GM23338 (cell line): ENCODE results near the gene GGT5. TPM values are rescaled to one million over a fixed set of nuclear protein-coding genes. Genes with fewer than 3 reads are reported as not detected.

ENCODE experiments used
- ATAC-seq: fragments of 200-7000 bp; cut with Tn5 transposase; 3 replicates; pipeline ENCODE4 v1.9.1; 2020
- DNase-seq: peaks from one replicate; pipeline ENCODE4 v3.0.0-alpha.2; 2015; ENCODE audit warnings: low spot score
- H2AFZ ChIP-seq: fragments of 200-600 bp; sonication (generic); 2 replicates; pipeline ENCODE4 v1.8.0; 2016; ENCODE audit warnings: antibody characterized with exemption, mild to moderate bottlenecking, moderate library complexity
- H3F3A ChIP-seq: fragments of 200-600 bp; sonication (generic); replicated peaks from 2 replicates; pipeline ENCODE4 v1.8.0; 2017; ENCODE audit warnings: antibody characterized with exemption, mixed run types, low read depth
- H3K27ac ChIP-seq: fragments of 200-600 bp; sonication (generic); 2 replicates; pipeline ENCODE4 v1.6.1; 2016; ENCODE audit warnings: low read depth
- H3K27me3 ChIP-seq: fragments of 200-600 bp; sonication (generic); 2 replicates; pipeline ENCODE4 v1.8.0; 2016; ENCODE audit warnings: mild to moderate bottlenecking, mixed run types, moderate library complexity; ENCODE audit not compliant: insufficient read depth
- H3K36me3 ChIP-seq: fragments of 200-600 bp; sonication (generic); 2 replicates; pipeline ENCODE4 v1.8.0; 2016; ENCODE audit warnings: mild to moderate bottlenecking; ENCODE audit not compliant: insufficient read depth
- H3K4me1 ChIP-seq: fragments of 200-600 bp; sonication (generic); 2 replicates; pipeline ENCODE4 v1.8.0; 2016; ENCODE audit warnings: mild to moderate bottlenecking, moderate library complexity; ENCODE audit not compliant: insufficient read depth
- H3K4me2 ChIP-seq: fragments of 200-600 bp; sonication (generic); 2 replicates; pipeline ENCODE4 v1.7.1; 2017; ENCODE audit warnings: mixed run types
- H3K4me3 ChIP-seq: fragments of 200-600 bp; sonication (generic); 2 replicates; pipeline ENCODE4 v1.6.1; 2016; ENCODE audit warnings: mixed run types
- H3K79me2 ChIP-seq: fragments of 200-600 bp; sonication (generic); replicated peaks from 2 replicates; pipeline ENCODE4 v1.8.0; 2017; ENCODE audit warnings: mild to moderate bottlenecking; ENCODE audit not compliant: insufficient read depth
- H3K9me2 ChIP-seq: fragments of 200-600 bp; sonication (generic); 2 replicates; pipeline ENCODE4 v1.8.0; 2017; ENCODE audit not compliant: insufficient read depth
- H4K20me1 ChIP-seq: fragments of 200-600 bp; sonication (generic); replicated peaks from 2 replicates; pipeline ENCODE4 v1.8.0; 2017; ENCODE audit warnings: mild to moderate bottlenecking; ENCODE audit not compliant: insufficient read depth
- H3K27ac Mint-ChIP-seq: 2 replicates; pipeline ENCODE4 v1.8.0; 2020; ENCODE audit warnings: inconsistent platforms, mild to moderate bottlenecking, moderate library complexity, mixed read lengths
- H3K27me3 Mint-ChIP-seq: 3 replicates; pipeline ENCODE4 v1.8.0; 2022; ENCODE audit warnings: low read depth, mild to moderate bottlenecking, moderate library complexity, mixed read lengths, inconsistent platforms; ENCODE audit not compliant: insufficient read depth, poor library complexity
- H3K36me3 Mint-ChIP-seq: 3 replicates; pipeline ENCODE4 v1.8.0; 2021; ENCODE audit warnings: low read depth, mild to moderate bottlenecking, inconsistent platforms, moderate library complexity, mixed read lengths
- H3K4me1 Mint-ChIP-seq: 3 replicates; pipeline ENCODE4 v1.8.0; 2020; ENCODE audit warnings: mild to moderate bottlenecking, inconsistent platforms, mixed read lengths
- H3K4me3 Mint-ChIP-seq: 3 replicates; pipeline ENCODE4 v1.8.0; 2021; ENCODE audit warnings: moderate library complexity, mild to moderate bottlenecking, inconsistent platforms, mixed read lengths
- H3K9me3 Mint-ChIP-seq: 3 replicates; pipeline ENCODE4 v1.8.0; 2020; ENCODE audit warnings: moderate library complexity, mild to moderate bottlenecking, inconsistent platforms, mixed read lengths
- CREB1 ChIP-seq: fragments of 250-450 bp; sonication (Bioruptor Pico); IDR thresholded peaks from 2 replicates; pipeline ENCODE4 v1.5.0; 2020; ENCODE audit warnings: low read depth, mild to moderate bottlenecking, moderate library complexity
- EZH2 ChIP-seq: fragments of 200-600 bp; sonication (generic); IDR thresholded peaks from one replicate; pipeline ENCODE4 v1.8.0; 2017; ENCODE audit warnings: antibody characterized with exemption, mild to moderate bottlenecking, low read depth; ENCODE audit not compliant: unreplicated experiment
- EZH2phosphoT487 ChIP-seq: fragments of 200-600 bp; sonication (generic); IDR thresholded peaks from one replicate; pipeline ENCODE4 v1.8.1; 2018; ENCODE audit warnings: antibody characterized with exemption; ENCODE audit not compliant: unreplicated experiment
- JUNB ChIP-seq: IDR thresholded peaks from one replicate; pipeline ENCODE4 v1.6.1; 2016; ENCODE audit warnings: antibody characterized with exemption; ENCODE audit not compliant: unreplicated experiment
- NANOG ChIP-seq: IDR thresholded peaks from 2 replicates; pipeline ENCODE4 v1.6.1; 2016; ENCODE audit warnings: antibody characterized with exemption, borderline replicate concordance
- POLR2AphosphoS5 ChIP-seq: IDR thresholded peaks from 2 replicates; pipeline ENCODE4 v1.6.1; 2016; ENCODE audit warnings: antibody characterized with exemption, low read depth
- STAT1 ChIP-seq: IDR thresholded peaks from one replicate; pipeline ENCODE4 v1.6.1; 2016; ENCODE audit warnings: antibody characterized with exemption; ENCODE audit not compliant: unreplicated experiment
- ZNF114 ChIP-seq: fragments of 250-450 bp; sonication (Bioruptor Pico); IDR thresholded peaks from 2 replicates; pipeline ENCODE4 v1.5.0; 2020; ENCODE audit warnings: mild to moderate bottlenecking, moderate library complexity
- ZNF331 ChIP-seq: fragments of 250-450 bp; sonication (Bioruptor Pico); IDR thresholded peaks from 2 replicates; pipeline ENCODE4 v1.5.0; 2020; ENCODE audit warnings: low read depth, mild to moderate bottlenecking, moderate library complexity
- polyA plus RNA-seq: library from polyadenylated mRNA; unstranded; fragments of >200 nt; fragmentation: Nextera tagmentation; extraction: Ambion mirVana; gene quantifications from 2 replicates; pipeline ENCODE4 v1.2.1, GENCODE V29; 2016
- total RNA-seq: library from RNA; depleted of rRNA; stranded (reverse); fragments of >200 nt; shearing (Covaris generic); gene quantifications from 2 replicates; pipeline ENCODE4 v1.2.3, GENCODE V29; 2014
- TF ChIP-seq, protein P1 (sequence below): fragments of 250-450 bp; sonication (Bioruptor Pico); IDR thresholded peaks from 2 replicates; pipeline ENCODE4 v1.5.0; 2020; ENCODE audit warnings: mild to moderate bottlenecking, moderate library complexity
- TF ChIP-seq, protein P2 (sequence below), 2 experiments: fragments of 200-600 bp in 1 of 2; sonication (generic) in 1 of 2; conservative IDR thresholded peaks; 2 replicates each; pipeline versions ENCODE4 v1.5.1 to v1.6.1; 2016 to 2017; ENCODE audit warnings: antibody characterized with exemption in 2 of 2, low read depth in 2 of 2, mild to moderate bottlenecking in 2 of 2, moderate library complexity in 1 of 2
- TF ChIP-seq, protein P3 (sequence below): IDR thresholded peaks from 2 replicates; pipeline ENCODE4 v1.6.1; 2016; ENCODE audit warnings: antibody characterized with exemption
- TF ChIP-seq, protein P4 (sequence below): IDR thresholded peaks from one replicate; pipeline ENCODE4 v1.6.1; 2018; ENCODE audit warnings: antibody characterized with exemption; ENCODE audit not compliant: unreplicated experiment

The GGT5 gene
- total and polyA plus RNA-seq, 2 experiments from 2014 or later, result not detected

DNA sequence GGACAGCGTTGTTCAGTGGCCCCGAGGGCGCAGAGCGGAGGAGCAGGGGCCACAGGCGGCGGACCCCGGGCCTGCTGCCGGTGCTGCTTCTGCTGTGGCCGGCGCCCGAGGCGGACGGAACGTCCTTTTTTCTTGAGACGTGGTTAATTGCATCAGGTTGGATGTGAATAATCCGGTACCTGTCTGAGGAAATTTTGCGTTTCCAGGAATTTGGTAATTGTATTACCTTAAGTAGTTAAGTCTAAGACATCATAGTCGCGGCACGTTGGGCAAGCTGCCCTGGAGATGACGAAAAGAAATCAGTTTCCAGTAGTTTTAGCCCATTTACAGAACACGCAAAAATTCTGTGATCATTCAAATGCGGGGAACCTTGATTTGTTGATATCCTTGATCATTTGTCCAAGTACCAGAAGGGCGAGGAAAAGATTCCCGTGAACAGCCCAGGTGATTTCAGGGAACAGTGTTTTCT lies 26.5 kb upstream of the GGT5 start:
- H3K4me2 ChIP-seq, result peak overlapping the region; percentile 88
- peaks cover 53% of the 10 kb centered on the region for H3K79me2 ChIP-seq
- no peaks in the 10 kb centered on the region for H3K27me3 ChIP-seq
- H3K36me3 Mint-ChIP-seq, result peaks cover 3% of the 10 kb centered on the region; the same call in 2 of the 3 replicates
- peak; percentile 53; the same call in 2 of the 3 replicates for ATAC-seq
- H3K27me3 Mint-ChIP-seq, result peaks cover 5% of the 10 kb centered on the region
- H3K9me2 ChIP-seq, result no peaks in the 10 kb centered on the region
- TF ChIP-seq, protein P1, sequence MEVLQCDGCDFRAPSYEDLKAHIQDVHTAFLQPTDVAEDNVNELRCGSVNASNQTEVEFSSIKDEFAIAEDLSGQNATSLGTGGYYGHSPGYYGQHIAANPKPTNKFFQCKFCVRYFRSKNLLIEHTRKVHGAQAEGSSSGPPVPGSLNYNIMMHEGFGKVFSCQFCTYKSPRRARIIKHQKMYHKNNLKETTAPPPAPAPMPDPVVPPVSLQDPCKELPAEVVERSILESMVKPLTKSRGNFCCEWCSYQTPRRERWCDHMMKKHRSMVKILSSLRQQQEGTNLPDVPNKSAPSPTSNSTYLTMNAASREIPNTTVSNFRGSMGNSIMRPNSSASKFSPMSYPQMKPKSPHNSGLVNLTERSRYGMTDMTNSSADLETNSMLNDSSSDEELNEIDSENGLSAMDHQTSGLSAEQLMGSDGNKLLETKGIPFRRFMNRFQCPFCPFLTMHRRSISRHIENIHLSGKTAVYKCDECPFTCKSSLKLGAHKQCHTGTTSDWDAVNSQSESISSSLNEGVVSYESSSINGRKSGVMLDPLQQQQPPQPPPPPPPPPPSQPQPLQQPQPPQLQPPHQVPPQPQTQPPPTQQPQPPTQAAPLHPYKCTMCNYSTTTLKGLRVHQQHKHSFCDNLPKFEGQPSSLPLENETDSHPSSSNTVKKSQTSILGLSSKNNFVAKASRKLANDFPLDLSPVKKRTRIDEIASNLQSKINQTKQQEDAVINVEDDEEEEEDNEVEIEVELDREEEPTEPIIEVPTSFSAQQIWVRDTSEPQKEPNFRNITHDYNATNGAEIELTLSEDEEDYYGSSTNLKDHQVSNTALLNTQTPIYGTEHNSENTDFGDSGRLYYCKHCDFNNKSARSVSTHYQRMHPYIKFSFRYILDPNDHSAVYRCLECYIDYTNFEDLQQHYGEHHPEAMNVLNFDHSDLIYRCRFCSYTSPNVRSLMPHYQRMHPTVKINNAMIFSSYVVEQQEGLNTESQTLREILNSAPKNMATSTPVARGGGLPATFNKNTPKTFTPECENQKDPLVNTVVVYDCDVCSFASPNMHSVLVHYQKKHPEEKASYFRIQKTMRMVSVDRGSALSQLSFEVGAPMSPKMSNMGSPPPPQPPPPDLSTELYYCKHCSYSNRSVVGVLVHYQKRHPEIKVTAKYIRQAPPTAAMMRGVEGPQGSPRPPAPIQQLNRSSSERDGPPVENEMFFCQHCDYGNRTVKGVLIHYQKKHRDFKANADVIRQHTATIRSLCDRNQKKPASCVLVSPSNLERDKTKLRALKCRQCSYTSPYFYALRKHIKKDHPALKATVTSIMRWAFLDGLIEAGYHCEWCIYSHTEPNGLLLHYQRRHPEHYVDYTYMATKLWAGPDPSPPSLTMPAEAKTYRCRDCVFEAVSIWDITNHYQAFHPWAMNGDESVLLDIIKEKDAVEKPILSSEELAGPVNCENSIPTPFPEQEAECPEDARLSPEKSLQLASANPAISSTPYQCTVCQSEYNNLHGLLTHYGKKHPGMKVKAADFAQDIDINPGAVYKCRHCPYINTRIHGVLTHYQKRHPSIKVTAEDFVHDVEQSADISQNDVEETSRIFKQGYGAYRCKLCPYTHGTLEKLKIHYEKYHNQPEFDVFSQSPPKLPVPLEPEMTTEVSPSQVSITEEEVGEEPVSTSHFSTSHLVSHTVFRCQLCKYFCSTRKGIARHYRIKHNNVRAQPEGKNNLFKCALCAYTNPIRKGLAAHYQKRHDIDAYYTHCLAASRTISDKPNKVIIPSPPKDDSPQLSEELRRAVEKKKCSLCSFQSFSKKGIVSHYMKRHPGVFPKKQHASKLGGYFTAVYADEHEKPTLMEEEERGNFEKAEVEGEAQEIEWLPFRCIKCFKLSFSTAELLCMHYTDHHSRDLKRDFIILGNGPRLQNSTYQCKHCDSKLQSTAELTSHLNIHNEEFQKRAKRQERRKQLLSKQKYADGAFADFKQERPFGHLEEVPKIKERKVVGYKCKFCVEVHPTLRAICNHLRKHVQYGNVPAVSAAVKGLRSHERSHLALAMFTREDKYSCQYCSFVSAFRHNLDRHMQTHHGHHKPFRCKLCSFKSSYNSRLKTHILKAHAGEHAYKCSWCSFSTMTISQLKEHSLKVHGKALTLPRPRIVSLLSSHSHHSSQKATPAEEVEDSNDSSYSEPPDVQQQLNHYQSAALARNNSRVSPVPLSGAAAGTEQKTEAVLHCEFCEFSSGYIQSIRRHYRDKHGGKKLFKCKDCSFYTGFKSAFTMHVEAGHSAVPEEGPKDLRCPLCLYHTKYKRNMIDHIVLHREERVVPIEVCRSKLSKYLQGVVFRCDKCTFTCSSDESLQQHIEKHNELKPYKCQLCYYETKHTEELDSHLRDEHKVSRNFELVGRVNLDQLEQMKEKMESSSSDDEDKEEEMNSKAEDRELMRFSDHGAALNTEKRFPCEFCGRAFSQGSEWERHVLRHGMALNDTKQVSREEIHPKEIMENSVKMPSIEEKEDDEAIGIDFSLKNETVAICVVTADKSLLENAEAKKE (CRISPR knock-in tag), result no peak
- TF ChIP-seq CREB1 (CRISPR knock-in tag), result no peak
- no peak for TF ChIP-seq STAT1
- TF ChIP-seq JUNB, result no peak
- no peak for TF ChIP-seq NANOG
- no peak for TF ChIP-seq EZH2
- TF ChIP-seq POLR2AphosphoS5, result no peak
- TF ChIP-seq, protein P2, sequence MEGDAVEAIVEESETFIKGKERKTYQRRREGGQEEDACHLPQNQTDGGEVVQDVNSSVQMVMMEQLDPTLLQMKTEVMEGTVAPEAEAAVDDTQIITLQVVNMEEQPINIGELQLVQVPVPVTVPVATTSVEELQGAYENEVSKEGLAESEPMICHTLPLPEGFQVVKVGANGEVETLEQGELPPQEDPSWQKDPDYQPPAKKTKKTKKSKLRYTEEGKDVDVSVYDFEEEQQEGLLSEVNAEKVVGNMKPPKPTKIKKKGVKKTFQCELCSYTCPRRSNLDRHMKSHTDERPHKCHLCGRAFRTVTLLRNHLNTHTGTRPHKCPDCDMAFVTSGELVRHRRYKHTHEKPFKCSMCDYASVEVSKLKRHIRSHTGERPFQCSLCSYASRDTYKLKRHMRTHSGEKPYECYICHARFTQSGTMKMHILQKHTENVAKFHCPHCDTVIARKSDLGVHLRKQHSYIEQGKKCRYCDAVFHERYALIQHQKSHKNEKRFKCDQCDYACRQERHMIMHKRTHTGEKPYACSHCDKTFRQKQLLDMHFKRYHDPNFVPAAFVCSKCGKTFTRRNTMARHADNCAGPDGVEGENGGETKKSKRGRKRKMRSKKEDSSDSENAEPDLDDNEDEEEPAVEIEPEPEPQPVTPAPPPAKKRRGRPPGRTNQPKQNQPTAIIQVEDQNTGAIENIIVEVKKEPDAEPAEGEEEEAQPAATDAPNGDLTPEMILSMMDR (conservative IDR thresholded peaks at IDR 0.05; ENCODE audit: low read depth in 2 of 2), result no peak
- TF ChIP-seq ZNF331 (CRISPR knock-in tag), result no peak
- TF ChIP-seq, protein P3, sequence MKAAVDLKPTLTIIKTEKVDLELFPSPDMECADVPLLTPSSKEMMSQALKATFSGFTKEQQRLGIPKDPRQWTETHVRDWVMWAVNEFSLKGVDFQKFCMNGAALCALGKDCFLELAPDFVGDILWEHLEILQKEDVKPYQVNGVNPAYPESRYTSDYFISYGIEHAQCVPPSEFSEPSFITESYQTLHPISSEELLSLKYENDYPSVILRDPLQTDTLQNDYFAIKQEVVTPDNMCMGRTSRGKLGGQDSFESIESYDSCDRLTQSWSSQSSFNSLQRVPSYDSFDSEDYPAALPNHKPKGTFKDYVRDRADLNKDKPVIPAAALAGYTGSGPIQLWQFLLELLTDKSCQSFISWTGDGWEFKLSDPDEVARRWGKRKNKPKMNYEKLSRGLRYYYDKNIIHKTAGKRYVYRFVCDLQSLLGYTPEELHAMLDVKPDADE, result no peak
- no peak for TF ChIP-seq EZH2phosphoT487
- TF ChIP-seq ZNF114 (CRISPR knock-in tag), result no peak
- TF ChIP-seq, protein P4, sequence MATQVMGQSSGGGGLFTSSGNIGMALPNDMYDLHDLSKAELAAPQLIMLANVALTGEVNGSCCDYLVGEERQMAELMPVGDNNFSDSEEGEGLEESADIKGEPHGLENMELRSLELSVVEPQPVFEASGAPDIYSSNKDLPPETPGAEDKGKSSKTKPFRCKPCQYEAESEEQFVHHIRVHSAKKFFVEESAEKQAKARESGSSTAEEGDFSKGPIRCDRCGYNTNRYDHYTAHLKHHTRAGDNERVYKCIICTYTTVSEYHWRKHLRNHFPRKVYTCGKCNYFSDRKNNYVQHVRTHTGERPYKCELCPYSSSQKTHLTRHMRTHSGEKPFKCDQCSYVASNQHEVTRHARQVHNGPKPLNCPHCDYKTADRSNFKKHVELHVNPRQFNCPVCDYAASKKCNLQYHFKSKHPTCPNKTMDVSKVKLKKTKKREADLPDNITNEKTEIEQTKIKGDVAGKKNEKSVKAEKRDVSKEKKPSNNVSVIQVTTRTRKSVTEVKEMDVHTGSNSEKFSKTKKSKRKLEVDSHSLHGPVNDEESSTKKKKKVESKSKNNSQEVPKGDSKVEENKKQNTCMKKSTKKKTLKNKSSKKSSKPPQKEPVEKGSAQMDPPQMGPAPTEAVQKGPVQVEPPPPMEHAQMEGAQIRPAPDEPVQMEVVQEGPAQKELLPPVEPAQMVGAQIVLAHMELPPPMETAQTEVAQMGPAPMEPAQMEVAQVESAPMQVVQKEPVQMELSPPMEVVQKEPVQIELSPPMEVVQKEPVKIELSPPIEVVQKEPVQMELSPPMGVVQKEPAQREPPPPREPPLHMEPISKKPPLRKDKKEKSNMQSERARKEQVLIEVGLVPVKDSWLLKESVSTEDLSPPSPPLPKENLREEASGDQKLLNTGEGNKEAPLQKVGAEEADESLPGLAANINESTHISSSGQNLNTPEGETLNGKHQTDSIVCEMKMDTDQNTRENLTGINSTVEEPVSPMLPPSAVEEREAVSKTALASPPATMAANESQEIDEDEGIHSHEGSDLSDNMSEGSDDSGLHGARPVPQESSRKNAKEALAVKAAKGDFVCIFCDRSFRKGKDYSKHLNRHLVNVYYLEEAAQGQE, result no peak
- H2AFZ ChIP-seq, result peak overlapping the region; percentile 91
- no peak for DNase-seq
- H3K36me3 ChIP-seq, result no peaks in the 10 kb centered on the region
- no peaks in the 10 kb centered on the region for H3F3A ChIP-seq
- no peaks in the 10 kb centered on the region for H3K9me3 Mint-ChIP-seq
- peaks cover 6% of the 10 kb centered on the region for H4K20me1 ChIP-seq
- H3K27ac Mint-ChIP-seq, result peak overlapping the region; percentile 90
- H3K27ac ChIP-seq, result peak overlapping the region; percentile 94
- H3K4me1 Mint-ChIP-seq, result peaks cover 38% of the 10 kb centered on the region
- peak overlapping the region; percentile 91 for H3K4me3 Mint-ChIP-seq
- H3K4me1 ChIP-seq, result peaks cover 11% of the 10 kb centered on the region
- H3K4me3 ChIP-seq, result peak overlapping the region; percentile 87
